HAP-1 (cell line): ENCODE measurements around the gene MT1M.
"Not testable (repeated sequence)": the region's sequence is repeated elsewhere in the genome, so short reads cannot be mapped to it uniquely, and the experiment has no call there.

Experiments
- DNase-seq, 2 experiments: peaks; one replicate each; pipeline ENCODE4 v3.0.0-alpha.2; 2016 to 2020; ENCODE audit warnings: low spot score in 2 of 2
- H3K27me3 ChIP-seq: fragments of 250-450 bp; sonication (Bioruptor Pico); 2 replicates; pipeline ENCODE4 v1.5.1; 2020; ENCODE audit warnings: low read depth, mild to moderate bottlenecking, moderate library complexity
- H3K36me3 ChIP-seq: fragments of 250-450 bp; sonication (Bioruptor Pico); replicated peaks from 2 replicates; pipeline ENCODE4 v1.5.1; 2020; ENCODE audit warnings: mild to moderate bottlenecking
- H3K4me1 ChIP-seq: fragments of 250-450 bp; sonication (Bioruptor Pico); 2 replicates; pipeline ENCODE4 v1.5.1; 2020; ENCODE audit warnings: mild to moderate bottlenecking
- H3K4me3 ChIP-seq: fragments of 250-450 bp; sonication (Bioruptor Pico); 2 replicates; pipeline ENCODE4 v1.5.1; 2020; ENCODE audit warnings: mild to moderate bottlenecking, moderate library complexity
- H3K9me3 ChIP-seq: fragments of 250-450 bp; sonication (Bioruptor Pico); 2 replicates; pipeline ENCODE4 v1.5.1; 2020; ENCODE audit warnings: mild to moderate bottlenecking, moderate library complexity
- in situ Hi-C: fragments of 300-500 bp; cut with MboI; formaldehyde crosslinking; loops from 3 replicates; pipeline ENCODE4 v1.14.3; 2020; ENCODE audit warnings: low sequenced_read_pairs, inconsistent platforms, mixed read lengths

Gene MT1M

DNA sequence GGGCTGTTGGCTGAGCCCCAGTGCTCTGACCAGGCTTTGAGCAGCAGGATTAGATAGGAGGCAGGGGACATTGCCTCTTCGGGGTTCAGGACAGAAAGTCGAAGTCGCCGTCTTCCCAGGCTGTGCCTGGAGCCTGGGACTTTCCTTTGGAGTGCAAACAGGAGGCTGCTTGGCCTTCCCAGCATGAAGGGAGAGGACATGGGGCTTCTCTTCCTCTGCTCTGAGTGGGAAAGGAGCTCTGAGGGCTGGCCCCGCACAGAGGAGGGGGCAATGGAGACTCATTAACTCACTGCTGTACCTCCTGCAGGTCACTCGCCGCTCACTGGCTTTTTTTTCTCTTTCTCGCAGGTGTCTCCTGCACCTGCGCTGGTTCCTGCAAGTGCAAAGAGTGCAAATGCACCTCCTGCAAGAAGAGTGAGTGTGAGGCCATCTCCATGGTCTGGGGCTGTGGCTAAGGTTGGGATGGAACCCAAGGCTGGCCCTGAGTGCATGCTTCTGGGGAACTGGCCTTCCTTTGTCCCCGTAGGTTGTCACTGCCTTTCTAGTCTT lies 25.9 kb downstream of the MT1M start:
- H3K27me3 ChIP-seq = no peaks in the 10 kb centered on the region
- H3K4me3 ChIP-seq = peak overlapping the region; percentile 49
- no peaks in the 10 kb centered on the region for H3K9me3 ChIP-seq
- in situ Hi-C loops = no loop called here
- no peak for DNase-seq
- no peaks in the 10 kb centered on the region for H3K36me3 ChIP-seq
- peaks cover 3% of the 10 kb centered on the region; the same call in 1 of the 2 replicates for H3K4me1 ChIP-seq

GRCh38 chr16:56662357-56663354 lies 30.2 kb downstream of the MT1M start:
- Histone ChIP-seq H3K9me3 (no peaks in the 10 kb centered on the region), H3K4me1 (no peaks in the 10 kb centered on the region; the same call in 1 of the 2 replicates), H3K36me3 (no peaks in the 10 kb centered on the region), H3K27me3 (no peaks in the 10 kb centered on the region), H3K4me3 (no peak overlapping the region)
- in situ Hi-C loops = no loop called here
- no peak for DNase-seq

DNA sequence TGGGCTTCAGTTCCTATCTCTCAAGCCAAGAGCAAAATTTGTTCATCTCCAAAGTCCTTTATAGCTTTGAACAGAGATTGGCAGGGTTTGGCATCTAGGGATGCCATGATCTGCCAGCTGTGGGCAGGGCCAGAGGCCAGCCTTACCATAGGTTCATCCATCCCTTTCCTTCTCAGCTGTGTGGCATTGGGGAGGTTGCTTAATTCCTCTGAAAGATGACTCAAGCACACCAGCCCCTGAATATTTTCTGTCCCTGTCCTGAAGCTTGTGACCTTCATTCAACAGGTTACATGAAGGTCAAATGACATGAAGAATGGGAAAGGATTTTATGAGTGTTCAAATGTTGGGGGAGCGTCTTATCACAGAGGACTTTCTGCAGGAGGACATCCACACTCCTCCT lies 32.0 kb downstream of the MT1M start:
- no peak for DNase-seq
- Histone ChIP-seq H3K36me3 (no peaks in the 10 kb centered on the region), H3K4me1 (no peaks in the 10 kb centered on the region), H3K9me3 (no peaks in the 10 kb centered on the region), H3K27me3 (no peaks in the 10 kb centered on the region), H3K4me3 (no peak overlapping the region)
- in situ Hi-C loops = no loop called here

GRCh38 chr16:56665286-56666261 lies 33.1 kb downstream of the MT1M start:
- H3K9me3 ChIP-seq, in situ Hi-C loops, H3K36me3 ChIP-seq, H3K4me1 ChIP-seq, H3K4me3 ChIP-seq, H3K27me3 ChIP-seq, DNase-seq: not testable (repeated sequence)

GRCh38 chr16:56667581-56668571 lies 35.4 kb downstream of the MT1M start, which contains the start of gene MT1G:
Gene MT1G, minus strand, starts transcription at chr16:56668065. Its CDS starts 72 bp downstream, at chr16:56667993.
- no peaks in the 10 kb centered on the region for H3K27me3 ChIP-seq
- H3K9me3 ChIP-seq = no peaks in the 10 kb centered on the region
- in situ Hi-C loops = no loop called here
- no peaks in the 10 kb centered on the region for H3K36me3 ChIP-seq
- no peak within 1 kb of the TSS for H3K4me3 ChIP-seq
- H3K4me1 ChIP-seq = no peaks in the 10 kb centered on the region
- DNase-seq = no peak

- in situ Hi-C loops = no loop called here
- no peak within 1 kb of the TSS for H3K4me3 ChIP-seq
- H3K4me1 ChIP-seq = no peaks in the 10 kb centered on the region
- H3K9me3 ChIP-seq = no peaks in the 10 kb centered on the region
- H3K36me3 ChIP-seq = no peaks in the 10 kb centered on the region
- no peaks in the 10 kb centered on the region for H3K27me3 ChIP-seq
- no peak for DNase-seq
These were observed 36.8 kb downstream of the MT1M start, which contains the start of gene MT1H for GRCh38 chr16:56669005-56669839. Gene MT1H, plus strand, starts transcription at chr16:56669814. Its CDS starts 71 bp downstream, at chr16:56669885.

GRCh38 chr16:56669840-56670619 lies 37.6 kb downstream of the MT1M start:
- no peaks in the 10 kb centered on the region; the same call in 1 of the 2 replicates for H3K4me1 ChIP-seq
- no peaks in the 10 kb centered on the region for H3K36me3 ChIP-seq
- no peak for DNase-seq
- in situ Hi-C loops = no loop called here
- no peak overlapping the region for H3K4me3 ChIP-seq
- H3K9me3 ChIP-seq = no peaks in the 10 kb centered on the region
- H3K27me3 ChIP-seq = no peaks in the 10 kb centered on the region

GRCh38 chr16:56670620-56670934 lies 38.1 kb downstream of the MT1M start:
- no peaks in the 10 kb centered on the region for H3K36me3 ChIP-seq
- in situ Hi-C loops = no loop called here
- no peak for DNase-seq
- H3K4me1 ChIP-seq = no peaks in the 10 kb centered on the region; the same call in 1 of the 2 replicates
- H3K9me3 ChIP-seq = no peaks in the 10 kb centered on the region
- no peak overlapping the region for H3K4me3 ChIP-seq
- no peaks in the 10 kb centered on the region for H3K27me3 ChIP-seq

DNA sequence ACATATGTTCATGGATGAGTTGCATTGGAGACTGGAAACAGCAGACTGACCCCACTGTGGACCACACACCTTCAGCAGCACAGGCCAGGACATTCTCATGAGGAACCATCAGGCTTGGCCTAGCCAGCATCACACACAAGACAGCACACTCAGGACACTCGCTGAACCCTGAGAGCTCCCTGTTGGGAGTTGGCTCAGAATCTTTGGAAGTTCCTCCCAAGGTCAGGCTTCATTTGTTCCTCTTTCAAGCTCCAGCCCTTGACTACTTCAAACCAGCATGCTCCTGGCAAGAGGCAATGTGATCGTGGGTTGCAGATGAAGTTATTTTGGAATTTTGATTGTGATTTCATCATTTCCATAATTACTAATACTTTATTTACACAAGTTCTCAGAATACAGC lies 39.2 kb downstream of the MT1M start:
- in situ Hi-C loops, DNase-seq, H3K4me1 ChIP-seq, H3K9me3 ChIP-seq, H3K36me3 ChIP-seq, H3K4me3 ChIP-seq, H3K27me3 ChIP-seq: not testable (repeated sequence)

DNA sequence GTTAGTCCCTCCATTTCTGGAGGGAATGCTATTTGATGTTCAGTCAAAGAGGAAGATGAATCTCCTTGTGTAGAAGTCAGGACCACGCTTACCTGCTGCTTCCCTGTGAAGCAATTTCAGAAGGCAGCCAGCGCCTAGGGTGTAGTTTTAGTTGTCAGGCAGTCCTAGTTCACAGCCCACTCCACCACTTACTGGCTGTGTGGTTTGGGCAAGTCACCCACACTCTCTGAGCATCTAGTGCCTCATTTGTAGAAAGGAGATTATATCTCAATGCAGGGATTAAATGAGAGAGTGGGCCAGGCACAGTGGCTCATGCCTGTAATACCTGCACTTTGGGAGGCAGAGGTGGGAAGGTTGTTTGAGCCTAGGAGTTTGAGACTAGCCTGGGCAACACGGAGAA lies 39.7 kb downstream of the MT1M start:
- H3K36me3 ChIP-seq, H3K27me3 ChIP-seq, H3K9me3 ChIP-seq, in situ Hi-C loops, H3K4me1 ChIP-seq, H3K4me3 ChIP-seq, DNase-seq: not testable (repeated sequence)

- in situ Hi-C loops = no loop called here
- H3K36me3 ChIP-seq = no peaks in the 10 kb centered on the region
- H3K4me1 ChIP-seq = no peaks in the 10 kb centered on the region; the same call in 1 of the 2 replicates
- no peaks in the 10 kb centered on the region for H3K9me3 ChIP-seq
- H3K4me3 ChIP-seq = no peak overlapping the region
- no peaks in the 10 kb centered on the region for H3K27me3 ChIP-seq
- no peak for DNase-seq
These were observed 40.5 kb downstream of the MT1M start for GRCh38 chr16:56672761-56673536.
